Colonic mucosa (tissue), 4 donors: ENCODE data around the gene SF3B5. TPM values are rescaled to one million over a fixed set of nuclear protein-coding genes. Genes with fewer than 3 reads are reported as not detected.

Source experiments
- DNase-seq: peaks from one replicate; pipeline ENCODE4 v3.0.0-alpha.2; 2020
- H3K27ac ChIP-seq: fragments of 200-600 bp; one replicate; pipeline ENCODE4 v1.8.0; 2021
- H3K27me3 ChIP-seq: fragments of 200-600 bp; one replicate; pipeline ENCODE4 v1.8.0; 2021
- H3K36me3 ChIP-seq: fragments of 200-600 bp; one replicate; pipeline ENCODE4 v1.8.0; 2021
- H3K4me1 ChIP-seq: fragments of 200-600 bp; one replicate; pipeline ENCODE4 v1.8.0; 2021; ENCODE audit warnings: mild to moderate bottlenecking
- H3K4me3 ChIP-seq: fragments of 200-600 bp; one replicate; pipeline ENCODE4 v1.8.0; 2021
- H3K9ac ChIP-seq, 2 donors: one replicate each; pipeline ENCODE4 v1.7.0; 2013; ENCODE audit warnings: control low read depth in 2 of 2, low read depth in 2 of 2, low read length in 2 of 2
- H3K9me3 ChIP-seq: fragments of 200-600 bp; one replicate; pipeline ENCODE4 v1.8.0; 2021
- intact Hi-C: fragments of 100-400 bp; cut with DNase I; formaldehyde crosslinking; loops from one replicate; pipeline ENCODE4 v1.14.1; 2022
- total RNA-seq, 2 donors: library from RNA; stranded (reverse); fragmentation: NEBNext Ultra II Directional in 1 of 2; extraction: Animal tissue kit (Norgen Biotek cat#: 25700) in 1 of 2; gene quantifications; one replicate each; pipeline ENCODE4 v1.2.1, GENCODE V29; 2021
- TF ChIP-seq, protein P1 (sequence below): fragments of 200-600 bp; IDR thresholded peaks from one replicate; pipeline ENCODE4 v1.8.0; 2022; ENCODE audit warnings: antibody characterized with exemption, mild to moderate bottlenecking
- donor health status: healthy.
- donor health status: DM: no; HTN: no; CAD: no.
- donor health status: DM: no; HTN: no; CAD: no.

Gene SF3B5
- total RNA-seq, 2 donors from 2014 or later: 149 to 285 TPM

DNA sequence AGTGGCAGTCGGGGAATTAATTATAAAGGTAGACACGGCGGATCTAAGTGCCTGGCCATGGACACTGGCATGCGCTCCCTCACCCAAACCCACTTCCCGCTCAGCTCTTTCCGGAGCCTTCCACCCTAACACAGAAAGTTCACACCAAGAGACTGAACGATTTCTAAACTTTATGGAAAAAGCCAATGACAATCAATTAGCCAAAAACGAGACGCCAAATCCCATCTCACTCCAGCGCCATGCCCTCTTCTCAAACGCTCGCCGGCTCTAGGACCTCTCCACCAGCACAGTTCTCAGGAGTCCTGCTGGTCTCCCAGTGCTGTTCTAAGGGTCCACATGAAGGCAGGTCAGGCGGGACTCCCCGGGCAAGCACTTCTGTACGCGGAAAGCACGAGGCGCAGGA is 641 bp downstream of the SF3B5 start:
- Histone ChIP-seq H3K4me1 (peaks cover 13% of the 10 kb centered on the region), H3K9ac (peak overlapping the region; percentile 79 to 86), H3K36me3 (no peaks in the 10 kb centered on the region), H3K27me3 (no peaks in the 10 kb centered on the region), H3K9me3 (no peaks in the 10 kb centered on the region), H3K27ac (peak overlapping the region; percentile 87), H3K4me3 (peak overlapping the region; percentile 91)
- intact Hi-C loops: loop anchor here (10.0 kb wide), 1 partner anchor 150 kb away; no protein-coding TSS in a partner anchor
- DNase-seq: no peak
- TF ChIP-seq, protein P1, sequence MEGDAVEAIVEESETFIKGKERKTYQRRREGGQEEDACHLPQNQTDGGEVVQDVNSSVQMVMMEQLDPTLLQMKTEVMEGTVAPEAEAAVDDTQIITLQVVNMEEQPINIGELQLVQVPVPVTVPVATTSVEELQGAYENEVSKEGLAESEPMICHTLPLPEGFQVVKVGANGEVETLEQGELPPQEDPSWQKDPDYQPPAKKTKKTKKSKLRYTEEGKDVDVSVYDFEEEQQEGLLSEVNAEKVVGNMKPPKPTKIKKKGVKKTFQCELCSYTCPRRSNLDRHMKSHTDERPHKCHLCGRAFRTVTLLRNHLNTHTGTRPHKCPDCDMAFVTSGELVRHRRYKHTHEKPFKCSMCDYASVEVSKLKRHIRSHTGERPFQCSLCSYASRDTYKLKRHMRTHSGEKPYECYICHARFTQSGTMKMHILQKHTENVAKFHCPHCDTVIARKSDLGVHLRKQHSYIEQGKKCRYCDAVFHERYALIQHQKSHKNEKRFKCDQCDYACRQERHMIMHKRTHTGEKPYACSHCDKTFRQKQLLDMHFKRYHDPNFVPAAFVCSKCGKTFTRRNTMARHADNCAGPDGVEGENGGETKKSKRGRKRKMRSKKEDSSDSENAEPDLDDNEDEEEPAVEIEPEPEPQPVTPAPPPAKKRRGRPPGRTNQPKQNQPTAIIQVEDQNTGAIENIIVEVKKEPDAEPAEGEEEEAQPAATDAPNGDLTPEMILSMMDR: no peak

DNA sequence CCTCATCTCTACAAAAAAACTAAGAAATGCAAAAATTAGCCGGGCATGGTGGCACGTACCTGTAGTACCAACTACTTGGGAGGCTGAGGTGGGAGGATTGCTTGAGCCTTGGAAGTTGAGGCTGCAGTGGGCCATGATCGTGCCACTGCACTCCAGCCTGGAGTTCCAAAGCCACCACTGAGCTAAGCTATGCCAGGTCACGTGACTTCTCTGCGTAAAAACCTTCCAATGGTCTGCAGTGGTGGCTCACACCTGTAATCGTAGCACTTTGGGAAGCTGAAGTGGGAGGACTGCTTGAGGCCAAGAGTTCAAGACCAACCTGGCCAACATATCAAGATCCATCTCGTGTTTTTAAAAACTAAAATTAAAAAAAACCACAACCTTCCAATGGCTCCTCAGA is 1.7 kb downstream of the SF3B5 start:
- DNase-seq: no peak
- intact Hi-C loops: loop anchor here (10.0 kb wide), 1 partner anchor 149 kb away; no protein-coding TSS in a partner anchor
- Histone ChIP-seq H3K4me3 (no peak overlapping the region), H3K27me3 (no peaks in the 10 kb centered on the region), H3K4me1 (peaks cover 13% of the 10 kb centered on the region), H3K27ac (no peak overlapping the region), H3K9me3 (no peaks in the 10 kb centered on the region), H3K9ac (no peak overlapping the region), H3K36me3 (no peaks in the 10 kb centered on the region)
- TF ChIP-seq, protein P1: no peak

DNA sequence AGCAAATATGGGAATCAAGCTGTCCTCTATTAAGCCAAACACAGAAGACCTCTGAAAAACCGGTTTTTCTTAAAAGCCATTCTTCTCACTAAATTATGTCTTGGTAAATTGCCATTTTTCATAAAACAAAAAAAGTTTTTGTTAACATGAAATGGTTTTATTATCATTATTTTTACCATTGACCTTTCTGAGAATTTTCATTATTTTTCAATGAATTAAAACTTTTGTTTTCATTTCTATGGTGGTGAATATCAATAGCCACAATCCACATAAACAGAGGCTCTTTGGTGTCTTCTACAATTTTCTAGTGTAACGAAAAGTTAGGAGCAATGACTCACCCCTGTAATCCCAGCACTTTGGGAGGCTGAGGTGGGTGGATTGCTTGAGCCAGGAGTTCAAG is 2.1 kb downstream of the SF3B5 start:
- Histone ChIP-seq H3K4me3 (no peak overlapping the region), H3K36me3 (no peaks in the 10 kb centered on the region), H3K9me3 (no peaks in the 10 kb centered on the region), H3K4me1 (peaks cover 13% of the 10 kb centered on the region), H3K27me3 (no peaks in the 10 kb centered on the region), H3K9ac (no peak overlapping the region), H3K27ac (no peak overlapping the region)
- no peak for DNase-seq
- intact Hi-C loops: loop anchor here (10.0 kb wide), 1 partner anchor 148 kb away; no protein-coding TSS in a partner anchor
- TF ChIP-seq, protein P1: no peak

DNA sequence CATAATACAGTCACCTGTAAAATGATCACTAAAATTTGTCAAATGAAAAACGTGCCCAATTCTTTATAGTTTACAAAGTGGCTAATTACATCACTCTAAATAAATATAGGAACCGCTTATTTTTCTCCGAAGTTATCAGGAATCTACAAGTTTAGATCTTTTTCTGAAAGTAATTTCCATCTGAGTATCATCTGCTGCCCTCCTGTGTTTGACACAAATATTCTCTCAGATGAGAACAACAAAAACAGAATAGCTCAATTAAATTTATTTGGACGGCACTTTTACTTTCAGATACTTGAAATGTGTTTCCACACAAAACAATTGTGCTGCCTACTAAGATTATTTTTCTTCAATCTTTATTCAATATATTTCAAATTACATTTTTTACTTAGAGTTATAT is 5.0 kb downstream of the SF3B5 start:
- TF ChIP-seq, protein P1: no peak
- Histone ChIP-seq H3K36me3 (no peaks in the 10 kb centered on the region), H3K9me3 (no peaks in the 10 kb centered on the region), H3K4me3 (no peak overlapping the region), H3K4me1 (peaks cover 13% of the 10 kb centered on the region), H3K27me3 (no peaks in the 10 kb centered on the region), H3K9ac (no peak overlapping the region), H3K27ac (no peak overlapping the region)
- intact Hi-C loops: loop anchor here (10.0 kb wide), 1 partner anchor 146 kb away; no protein-coding TSS in a partner anchor
- DNase-seq: no peak

DNA sequence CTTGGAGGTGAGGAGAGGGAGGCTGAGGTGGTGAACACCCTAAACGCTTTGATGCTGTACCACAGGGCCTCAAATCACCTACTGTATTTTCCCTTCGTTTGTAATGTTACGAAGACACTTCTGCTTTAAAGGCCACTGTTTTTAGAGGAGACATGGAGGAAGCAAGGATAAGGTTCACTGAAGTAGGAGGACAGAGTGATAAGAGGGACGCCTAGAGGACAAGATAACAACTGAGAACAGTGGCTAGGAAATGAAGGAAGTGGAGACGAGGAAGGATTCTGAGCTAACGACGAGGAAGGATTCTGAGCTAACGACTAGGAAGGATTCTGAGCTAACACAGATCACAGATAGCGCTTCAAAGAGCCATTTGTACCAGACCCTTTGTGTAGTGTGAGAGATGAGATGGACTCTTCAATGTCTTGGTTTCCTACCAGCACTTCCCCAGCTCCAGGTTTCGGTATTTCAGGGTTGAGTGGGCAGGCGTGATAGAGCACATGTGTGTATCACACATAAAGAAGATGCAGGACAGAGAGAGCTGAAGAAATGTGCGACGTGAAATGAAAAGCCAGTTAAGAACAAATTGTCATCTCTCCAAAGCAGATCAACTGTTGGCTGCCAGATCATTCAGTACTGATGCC is 7.5 kb downstream of the SF3B5 start:
- Histone ChIP-seq H3K9me3 (no peaks in the 10 kb centered on the region), H3K9ac (no peak overlapping the region), H3K4me1 (no peaks in the 10 kb centered on the region), H3K36me3 (no peaks in the 10 kb centered on the region), H3K27me3 (no peaks in the 10 kb centered on the region), H3K4me3 (no peak overlapping the region), H3K27ac (no peak overlapping the region)
- TF ChIP-seq, protein P1: no peak
- intact Hi-C loops: no loop called here
- no peak for DNase-seq
